WTC11 (cell line): ENCODE results near the gene SHLD1. TPM values are rescaled to one million over a fixed set of nuclear protein-coding genes. Genes with fewer than 3 reads are reported as not detected.

ENCODE experiments used
- ATAC-seq: fragments of 200-7000 bp; cut with Tn5 transposase; 2 replicates; pipeline ENCODE4 v1.10.0; 2021; ENCODE audit warnings: mild to moderate bottlenecking, moderate library complexity
- CTCF ChIA-PET: fragments of 300-600 bp; sonication (Branson Sonifier 250); formaldehyde crosslinking; loops from one replicate; lab custom pipeline; 2021; ENCODE audit warnings: antibody characterized with exemption; lab: Charles Lee
- POLR2A ChIA-PET: fragments of 350-600 bp; sonication (Branson Sonifier 250); formaldehyde crosslinking; loops from one replicate; lab custom pipeline; 2021; ENCODE audit warnings: antibody characterized with exemption; lab: Charles Lee
- DNase-seq: peaks from one replicate; pipeline ENCODE4 v3.0.0; 2021; ENCODE audit warnings: low spot score
- H3K27ac Mint-ChIP-seq: 2 replicates; pipeline ENCODE4 v1.8.0; 2021; ENCODE audit warnings: mixed read lengths
- H3K27me3 Mint-ChIP-seq: 2 replicates; pipeline ENCODE4 v1.8.0; 2021; ENCODE audit warnings: low read depth, mild to moderate bottlenecking, moderate library complexity, mixed read lengths
- H3K36me3 Mint-ChIP-seq: 2 replicates; pipeline ENCODE4 v1.8.0; 2021; ENCODE audit warnings: mixed read lengths
- H3K4me1 Mint-ChIP-seq: 2 replicates; pipeline ENCODE4 v1.8.0; 2022; ENCODE audit warnings: mixed read lengths
- H3K4me3 Mint-ChIP-seq: 2 replicates; pipeline ENCODE4 v1.8.0; 2021; ENCODE audit warnings: mild to moderate bottlenecking, moderate library complexity, mixed read lengths
- H3K9me3 Mint-ChIP-seq: 2 replicates; pipeline ENCODE4 v1.8.0; 2021; ENCODE audit warnings: mixed read lengths
- AFF4 ChIP-seq: sonication (generic); formaldehyde crosslinking; IDR thresholded peaks from 2 replicates; pipeline ENCODE4 v1.8.1; 2023; ENCODE audit warnings: mild to moderate bottlenecking, missing genetic modification reagents, borderline replicate concordance
- AR ChIP-seq: fragments of 250-450 bp; sonication (Bioruptor Pico); IDR thresholded peaks from 2 replicates; pipeline ENCODE4 v1.9.0; 2021; ENCODE audit warnings: mild to moderate bottlenecking
- ATF1 ChIP-seq: sonication (generic); formaldehyde crosslinking; IDR thresholded peaks from 2 replicates; pipeline ENCODE4 v1.8.1; 2023; ENCODE audit warnings: mild to moderate bottlenecking, moderate library complexity, missing genetic modification reagents
- E2F1 ChIP-seq: sonication (generic); formaldehyde crosslinking; IDR thresholded peaks from 2 replicates; pipeline ENCODE4 v1.8.0; 2022; ENCODE audit warnings: mild to moderate bottlenecking, missing genetic modification reagents
- E2F4 ChIP-seq: sonication (generic); formaldehyde crosslinking; IDR thresholded peaks from 2 replicates; pipeline ENCODE4 v1.8.1; 2022; ENCODE audit warnings: low read depth, mild to moderate bottlenecking, moderate library complexity, missing genetic modification reagents, borderline replicate concordance
- E2F5 ChIP-seq: sonication (generic); formaldehyde crosslinking; IDR thresholded peaks from 2 replicates; pipeline ENCODE4 v1.8.1; 2022; ENCODE audit warnings: mild to moderate bottlenecking, moderate library complexity, missing genetic modification reagents
- ELF4 ChIP-seq: sonication (generic); formaldehyde crosslinking; IDR thresholded peaks from 2 replicates; pipeline ENCODE4 v1.8.1; 2022; ENCODE audit warnings: low read depth, mild to moderate bottlenecking, moderate library complexity, missing genetic modification reagents
- EMX1 ChIP-seq: fragments of 250-450 bp; sonication (Bioruptor Pico); IDR thresholded peaks from 2 replicates; pipeline ENCODE4 v1.8.0; 2021; ENCODE audit warnings: mild to moderate bottlenecking
- FOXP1 ChIP-seq: sonication (generic); formaldehyde crosslinking; IDR thresholded peaks from 2 replicates; pipeline ENCODE4 v1.8.0; 2022; ENCODE audit warnings: missing genetic modification reagents, mild to moderate bottlenecking, moderate library complexity, borderline replicate concordance
- FOXP4 ChIP-seq: sonication (generic); formaldehyde crosslinking; IDR thresholded peaks from 2 replicates; pipeline ENCODE4 v1.8.0; 2022; ENCODE audit warnings: mild to moderate bottlenecking, missing genetic modification reagents
- HMGA2 ChIP-seq: fragments of 250-450 bp; sonication (Bioruptor Pico); IDR thresholded peaks from 2 replicates; pipeline ENCODE4 v1.4.0; 2021; ENCODE audit warnings: mild to moderate bottlenecking, moderate library complexity
- IRF1 ChIP-seq: sonication (generic); formaldehyde crosslinking; IDR thresholded peaks from 2 replicates; pipeline ENCODE4 v1.8.0; 2023; ENCODE audit warnings: missing genetic modification reagents
- MAX ChIP-seq: sonication (generic); formaldehyde crosslinking; IDR thresholded peaks from 2 replicates; pipeline ENCODE4 v1.8.0; 2022; ENCODE audit warnings: mild to moderate bottlenecking, missing genetic modification reagents
- PREB ChIP-seq: sonication (generic); formaldehyde crosslinking; IDR thresholded peaks from 2 replicates; pipeline ENCODE4 v1.8.1; 2022; ENCODE audit warnings: mild to moderate bottlenecking, missing genetic modification reagents, moderate library complexity, borderline replicate concordance
- TCF7 ChIP-seq: sonication (generic); formaldehyde crosslinking; IDR thresholded peaks from 2 replicates; pipeline ENCODE4 v1.8.0; 2022; ENCODE audit warnings: mild to moderate bottlenecking, low read depth, missing genetic modification reagents, moderate library complexity
- TP53 ChIP-seq: sonication (generic); formaldehyde crosslinking; IDR thresholded peaks from 2 replicates; pipeline ENCODE4 v1.8.1; 2023; ENCODE audit warnings: mild to moderate bottlenecking, missing genetic modification reagents
- USF2 ChIP-seq: sonication (generic); formaldehyde crosslinking; IDR thresholded peaks from 2 replicates; pipeline ENCODE4 v1.8.1; 2023; ENCODE audit warnings: mild to moderate bottlenecking, missing genetic modification reagents, moderate library complexity
- ZBTB43 ChIP-seq: sonication (generic); formaldehyde crosslinking; IDR thresholded peaks from 2 replicates; pipeline ENCODE4 v1.8.1; 2023; ENCODE audit warnings: mild to moderate bottlenecking, missing genetic modification reagents
- ZMAT4 ChIP-seq: fragments of 250-450 bp; sonication (Bioruptor Pico); IDR thresholded peaks from 2 replicates; pipeline ENCODE4 v1.9.0; 2021; ENCODE audit warnings: mild to moderate bottlenecking
- ZNF219 ChIP-seq: sonication (generic); formaldehyde crosslinking; IDR thresholded peaks from 2 replicates; pipeline ENCODE4 v1.8.0; 2023; ENCODE audit warnings: missing genetic modification reagents, mild to moderate bottlenecking, borderline replicate concordance
- total RNA-seq: library from RNA; stranded (reverse); gene quantifications from 3 replicates; pipeline ENCODE4 v1.2.3, GENCODE V29; 2021

Gene SHLD1
- total RNA-seq, 1 experiment from 2014 or later, result 4.1 TPM

GRCh38 chr20:5842465-5842864 lies 92.3 kb downstream of the SHLD1 start:
- Mint-ChIP-seq H3K9me3 (no peaks in the 10 kb centered on the region), H3K27me3 (no peaks in the 10 kb centered on the region), H3K4me1 (peaks cover 11% of the 10 kb centered on the region), H3K27ac (no peak overlapping the region), H3K36me3 (no peaks in the 10 kb centered on the region), H3K4me3 (no peak overlapping the region)
- ChIA-PET POLR2A (no interaction called here), CTCF (interaction anchor here (1.1 kb wide), 1 partner anchor 10 kb away, joined by 5 read pairs; no protein-coding TSS in a partner anchor)
- TF ChIP-seq ZBTB43 (CRISPR knock-in tag) (no peak), TCF7 (no peak), AR (CRISPR knock-in tag) (no peak), ZMAT4 (no peak), MAX (CRISPR knock-in tag) (no peak), AFF4 (CRISPR knock-in tag) (no peak), FOXP1 (CRISPR knock-in tag) (no peak), E2F5 (CRISPR knock-in tag) (no peak), PREB (CRISPR knock-in tag) (no peak), ELF4 (no peak), ZNF219 (CRISPR knock-in tag) (no peak), USF2 (CRISPR knock-in tag) (no peak), ATF1 (no peak), HMGA2 (CRISPR knock-in tag) (no peak), TP53 (CRISPR knock-in tag) (no peak), EMX1 (CRISPR knock-in tag) (no peak), E2F4 (CRISPR knock-in tag) (no peak), E2F1 (CRISPR knock-in tag) (no peak), IRF1 (no peak), FOXP4 (CRISPR knock-in tag) (no peak)
- no peak for DNase-seq
- ATAC-seq, result no peak
